Measurements from ENCODE around the gene NTN4.
"Not testable (repeated sequence)": the region's sequence is repeated elsewhere in the genome, so short reads cannot be mapped to it uniquely, and the experiment has no call there.

Gene NTN4

GRCh38 chr12:95763809-95764253 lies 26.7 kb downstream of the NTN4 start:
- no peak overlapping the region for H3K4me3 ChIP-seq (replicated peaks; ENCODE audit: low read depth, low read length)
- TF ChIP-seq CTCF (IDR thresholded peaks at IDR 0.05; ENCODE audit: low read length, missing control alignments), result no peak
- DNase-seq (ENCODE audit: low read depth), result peak; percentile 77

- H3K4me3 ChIP-seq (replicated peaks; ENCODE audit: low read depth, low read length), result no peak overlapping the region
- no peak for DNase-seq (ENCODE audit: low read depth)
- no peak for TF ChIP-seq CTCF (IDR thresholded peaks at IDR 0.05; ENCODE audit: low read length, missing control alignments)
Measured at GRCh38 chr12:95762123-95762785, 28.3 kb downstream of the NTN4 start.

GRCh38 chr12:95760371-95760770 lies 30.2 kb downstream of the NTN4 start:
- TF ChIP-seq CTCF (IDR thresholded peaks at IDR 0.05; ENCODE audit: low read length, missing control alignments), result no peak
- no peak overlapping the region for H3K4me3 ChIP-seq (replicated peaks; ENCODE audit: low read depth, low read length)
- DNase-seq (ENCODE audit: low read depth), result no peak

GRCh38 chr12:95759718-95760117 lies 30.8 kb downstream of the NTN4 start:
- no peak overlapping the region for H3K4me3 ChIP-seq (replicated peaks; ENCODE audit: low read depth, low read length)
- TF ChIP-seq CTCF (IDR thresholded peaks at IDR 0.05; ENCODE audit: low read length, missing control alignments), result no peak
- no peak for DNase-seq (ENCODE audit: low read depth)

GRCh38 chr12:95759039-95759438 lies 31.5 kb downstream of the NTN4 start:
- DNase-seq (ENCODE audit: low read depth), result no peak
- no peak overlapping the region for H3K4me3 ChIP-seq (replicated peaks; ENCODE audit: low read depth, low read length)
- TF ChIP-seq CTCF (IDR thresholded peaks at IDR 0.05; ENCODE audit: low read length, missing control alignments), result no peak

GRCh38 chr12:95756362-95756761 lies 34.2 kb downstream of the NTN4 start:
- TF ChIP-seq CTCF (IDR thresholded peaks at IDR 0.05; ENCODE audit: low read length, missing control alignments), result no peak
- DNase-seq (ENCODE audit: low read depth), result no peak
- H3K4me3 ChIP-seq (replicated peaks; ENCODE audit: low read depth, low read length), result no peak overlapping the region

GRCh38 chr12:95755261-95755865 lies 35.2 kb downstream of the NTN4 start:
- H3K4me3 ChIP-seq (replicated peaks; ENCODE audit: low read depth, low read length), result no peak overlapping the region
- no peak for DNase-seq (ENCODE audit: low read depth)
- no peak for TF ChIP-seq CTCF (IDR thresholded peaks at IDR 0.05; ENCODE audit: low read length, missing control alignments)

GRCh38 chr12:95746062-95746461 lies 44.5 kb downstream of the NTN4 start:
- not testable (repeated sequence) for DNase-seq (ENCODE audit: low read depth); H3K4me3 ChIP-seq (replicated peaks; ENCODE audit: low read depth, low read length)

All from fibroblast of pulmonary artery (primary cell).